Measurements from ENCODE around the gene GRAMD1A. TPM values are rescaled to one million over a fixed set of nuclear protein-coding genes. Genes with fewer than 3 reads are reported as not detected.
"Not testable (repeated sequence)": the region's sequence is repeated elsewhere in the genome, so short reads cannot be mapped to it uniquely, and the experiment has no call there.

GRAMD1A gene
- total RNA-seq, 2 experiments from 2014 or later = 106 to 114 TPM

GRCh38 chr19:35019144-35019543 is 19.0 kb downstream of the GRAMD1A start:
- H3K9me3 Mint-ChIP-seq = no peaks in the 10 kb centered on the region
- no peaks in the 10 kb centered on the region for H3K27me3 Mint-ChIP-seq
- CTCF ChIA-PET = no interaction called here
- peaks cover 64% of the 10 kb centered on the region for H3K36me3 Mint-ChIP-seq (ENCODE audit: low read depth)
- DNase-seq = no peak
- peaks cover 25% of the 10 kb centered on the region for H3K4me1 Mint-ChIP-seq
- no peak overlapping the region for H3K27ac Mint-ChIP-seq
- no peak overlapping the region for H3K4me3 Mint-ChIP-seq
- POLR2A ChIA-PET = no interaction called here

- CTCF ChIA-PET = interaction anchor here (2.0 kb wide), 1 partner anchor 8 kb away, joined by 7 read pairs; no protein-coding TSS in a partner anchor
- Mint-ChIP-seq H3K4me1 (peaks cover 9% of the 10 kb centered on the region), H3K9me3 (no peaks in the 10 kb centered on the region), H3K27me3 (no peaks in the 10 kb centered on the region), H3K36me3 (ENCODE audit: low read depth) (peaks cover 56% of the 10 kb centered on the region), H3K4me3 (no peak overlapping the region), H3K27ac (peak overlapping the region; percentile 54)
- no peak for DNase-seq
- POLR2A ChIA-PET = no interaction called here
Observed at GRCh38 chr19:35021016-35021415, 20.9 kb downstream of the GRAMD1A start.

GRCh38 chr19:35021596-35021995 is 21.5 kb downstream of the GRAMD1A start:
- ChIA-PET CTCF (interaction anchor here (2.0 kb wide), 1 partner anchor 9 kb away, joined by 7 read pairs; no protein-coding TSS in a partner anchor), POLR2A (no interaction called here)
- Mint-ChIP-seq H3K4me1 (peaks cover 8% of the 10 kb centered on the region), H3K4me3 (no peak overlapping the region), H3K27ac (no peak overlapping the region), H3K9me3 (no peaks in the 10 kb centered on the region), H3K27me3 (no peaks in the 10 kb centered on the region), H3K36me3 (ENCODE audit: low read depth) (peaks cover 54% of the 10 kb centered on the region)
- DNase-seq = no peak

DNA sequence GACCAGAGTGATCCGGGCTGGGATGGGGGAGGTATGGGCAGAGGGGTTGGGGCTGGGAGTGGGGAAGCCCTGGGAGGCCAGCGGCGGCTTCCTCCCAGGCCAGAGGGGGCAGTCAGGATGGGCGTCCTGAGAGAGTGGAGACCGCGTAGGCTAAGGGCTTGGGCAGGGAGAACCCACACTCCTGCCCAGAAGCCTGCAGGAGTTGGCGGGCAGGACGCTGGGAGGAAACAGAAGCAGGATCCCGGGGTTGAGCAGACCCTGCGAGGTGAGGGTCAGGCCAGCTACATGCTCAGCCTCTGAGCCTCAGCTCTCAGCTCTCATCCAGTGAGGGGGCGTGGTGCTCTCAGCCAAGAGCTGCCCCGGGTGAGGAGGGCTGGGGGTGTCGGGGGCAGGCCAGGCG is 22.3 kb downstream of the GRAMD1A start:
- ChIA-PET CTCF (interaction anchor here (2.0 kb wide), 1 partner anchor 10 kb away, joined by 7 read pairs; no protein-coding TSS in a partner anchor), POLR2A (no interaction called here)
- Mint-ChIP-seq H3K4me3 (no peak overlapping the region), H3K27me3 (no peaks in the 10 kb centered on the region), H3K4me1 (peaks cover 5% of the 10 kb centered on the region), H3K27ac (no peak overlapping the region), H3K9me3 (no peaks in the 10 kb centered on the region), H3K36me3 (ENCODE audit: low read depth) (peaks cover 57% of the 10 kb centered on the region)
- no peak for DNase-seq

DNA sequence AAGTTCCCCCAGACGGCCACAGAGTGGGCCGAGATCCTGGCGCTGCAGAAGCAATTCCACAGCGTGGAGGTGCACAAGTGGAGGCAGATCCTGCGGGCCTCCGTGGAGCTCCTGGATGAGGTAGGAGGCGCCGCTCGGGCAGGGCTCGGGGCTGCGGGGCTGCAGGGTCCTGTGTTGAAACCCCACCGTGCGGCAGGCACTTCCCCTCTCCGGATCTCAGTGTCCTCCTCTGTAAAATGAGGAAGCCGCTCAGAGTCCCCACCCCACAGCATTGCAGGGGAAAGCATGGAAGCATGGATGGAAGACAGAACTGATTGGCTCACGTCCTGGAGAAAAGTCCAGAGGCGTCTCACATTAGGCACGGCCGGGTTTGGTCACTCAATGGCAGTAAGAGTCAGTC is 23.3 kb downstream of the GRAMD1A start:
- H3K27ac Mint-ChIP-seq = no peak overlapping the region
- no peaks in the 10 kb centered on the region for H3K27me3 Mint-ChIP-seq
- DNase-seq = no peak
- CTCF ChIA-PET = no interaction called here
- H3K4me1 Mint-ChIP-seq = peaks cover under 1% of the 10 kb centered on the region
- no peaks in the 10 kb centered on the region for H3K9me3 Mint-ChIP-seq
- POLR2A ChIA-PET = no interaction called here
- peaks cover 55% of the 10 kb centered on the region for H3K36me3 Mint-ChIP-seq (ENCODE audit: low read depth)
- no peak overlapping the region for H3K4me3 Mint-ChIP-seq

DNA sequence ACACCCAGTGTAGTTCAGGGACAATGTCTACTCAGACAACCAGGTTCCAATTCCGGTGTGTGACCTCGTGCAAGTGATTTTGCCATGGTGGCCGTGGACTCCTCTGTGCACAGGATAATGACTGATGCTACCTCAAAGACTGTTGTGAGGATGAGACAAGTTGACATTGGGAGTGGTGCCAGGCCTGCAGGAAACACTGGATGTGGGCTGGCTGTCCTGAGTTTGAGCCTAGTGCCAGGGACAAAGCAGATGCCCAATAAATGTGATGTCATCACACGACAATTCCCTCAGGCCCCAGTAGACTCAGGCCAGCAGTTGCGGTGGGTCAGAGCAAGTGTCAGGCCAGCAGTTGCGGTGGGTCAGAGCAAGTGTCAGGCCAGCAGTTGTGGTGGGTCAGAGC is 24.0 kb downstream of the GRAMD1A start:
- ChIA-PET CTCF (no interaction called here), POLR2A (no interaction called here)
- Mint-ChIP-seq H3K9me3 (no peaks in the 10 kb centered on the region), H3K4me3 (no peak overlapping the region), H3K27ac (no peak overlapping the region), H3K36me3 (ENCODE audit: low read depth) (peaks cover 52% of the 10 kb centered on the region), H3K4me1 (no peaks in the 10 kb centered on the region), H3K27me3 (no peaks in the 10 kb centered on the region)
- no peak for DNase-seq

GRCh38 chr19:35025969-35026368 is 25.8 kb downstream of the GRAMD1A start:
- Mint-ChIP-seq H3K27me3 (peaks cover 8% of the 10 kb centered on the region), H3K27ac (no peak overlapping the region), H3K36me3 (ENCODE audit: low read depth) (peaks cover 37% of the 10 kb centered on the region), H3K4me1 (no peaks in the 10 kb centered on the region), H3K9me3 (no peaks in the 10 kb centered on the region), H3K4me3 (no peak overlapping the region)
- DNase-seq = no peak
- ChIA-PET CTCF (interaction anchor here (0.9 to 1.0 kb wide), 2 partner anchors 12 to 13 kb away, joined by 3 to 4 read pairs; no protein-coding TSS in a partner anchor), POLR2A (no interaction called here)

DNA sequence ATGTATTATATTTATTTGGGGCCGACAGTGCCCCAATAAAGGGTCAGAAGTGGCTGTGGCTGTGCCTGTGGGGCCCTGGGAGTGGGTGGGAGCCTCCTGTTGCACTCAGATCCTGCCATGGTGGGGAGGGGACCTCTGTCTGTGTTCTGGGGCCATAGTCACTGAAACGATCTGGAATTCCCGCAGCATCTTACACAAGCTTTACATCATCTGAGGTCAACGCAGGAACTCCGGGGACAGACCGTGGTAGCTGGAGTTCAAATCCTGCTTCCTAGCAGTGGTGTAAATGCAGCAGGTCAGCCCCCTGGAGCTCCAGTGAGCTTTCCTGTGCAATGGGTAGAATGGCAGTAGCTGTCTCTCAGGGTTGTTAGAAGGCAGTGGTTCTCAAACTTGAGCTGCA is 26.3 kb downstream of the GRAMD1A start:
- CTCF ChIA-PET = interaction anchor here (0.9 kb wide), 1 partner anchor 14 kb away, joined by 4 read pairs; no protein-coding TSS in a partner anchor
- Mint-ChIP-seq H3K36me3 (ENCODE audit: low read depth) (peaks cover 34% of the 10 kb centered on the region), H3K9me3 (no peaks in the 10 kb centered on the region), H3K27me3 (peaks cover 12% of the 10 kb centered on the region), H3K4me3 (no peak overlapping the region), H3K27ac (no peak overlapping the region), H3K4me1 (peaks cover 4% of the 10 kb centered on the region)
- DNase-seq = no peak
- POLR2A ChIA-PET = no interaction called here

- peaks cover 32% of the 10 kb centered on the region for H3K36me3 Mint-ChIP-seq (ENCODE audit: low read depth)
- ChIA-PET CTCF (interaction anchor here (1.7 kb wide), 1 partner anchor 9 kb away, joined by 5 read pairs; no protein-coding TSS in a partner anchor), POLR2A (no interaction called here)
Observed at GRCh38 chr19:35027009-35027408, 26.9 kb downstream of the GRAMD1A start.

GRCh38 chr19:35027851-35028599 is 27.9 kb downstream of the GRAMD1A start:
- no peak for DNase-seq
- ChIA-PET POLR2A (no interaction called here), CTCF (interaction anchor here (0.5 to 1.7 kb wide), 2 partner anchors 10 to 285 kb away, joined by 3 to 5 read pairs; no protein-coding TSS in a partner anchor)
- no peaks in the 10 kb centered on the region for H3K9me3 Mint-ChIP-seq
- no peak overlapping the region for H3K4me3 Mint-ChIP-seq
- peaks cover 27% of the 10 kb centered on the region for H3K36me3 Mint-ChIP-seq (ENCODE audit: low read depth)
- H3K4me1 Mint-ChIP-seq = peaks cover 6% of the 10 kb centered on the region
- H3K27ac Mint-ChIP-seq = no peak overlapping the region
- peaks cover 28% of the 10 kb centered on the region for H3K27me3 Mint-ChIP-seq

More at GRCh38 chr19:35027009-35027408, 26.9 kb downstream of the GRAMD1A start:
- DNase-seq = no peak
- H3K27me3 Mint-ChIP-seq = peaks cover 18% of the 10 kb centered on the region
- no peaks in the 10 kb centered on the region for H3K9me3 Mint-ChIP-seq
- no peak overlapping the region for H3K4me3 Mint-ChIP-seq
- H3K4me1 Mint-ChIP-seq = peaks cover 6% of the 10 kb centered on the region
- no peak overlapping the region for H3K27ac Mint-ChIP-seq

GRCh38 chr19:35028600-35028885 is 28.4 kb downstream of the GRAMD1A start:
- H3K27me3 Mint-ChIP-seq = peaks cover 33% of the 10 kb centered on the region
- H3K4me3 Mint-ChIP-seq, DNase-seq, H3K4me1 Mint-ChIP-seq, H3K9me3 Mint-ChIP-seq, POLR2A ChIA-PET, H3K27ac Mint-ChIP-seq: not testable (repeated sequence)
- CTCF ChIA-PET = interaction anchor here (0.5 to 1.7 kb wide), 2 partner anchors 11 to 285 kb away, joined by 3 to 5 read pairs; no protein-coding TSS in a partner anchor
- peaks cover 25% of the 10 kb centered on the region for H3K36me3 Mint-ChIP-seq (ENCODE audit: low read depth)

DNA sequence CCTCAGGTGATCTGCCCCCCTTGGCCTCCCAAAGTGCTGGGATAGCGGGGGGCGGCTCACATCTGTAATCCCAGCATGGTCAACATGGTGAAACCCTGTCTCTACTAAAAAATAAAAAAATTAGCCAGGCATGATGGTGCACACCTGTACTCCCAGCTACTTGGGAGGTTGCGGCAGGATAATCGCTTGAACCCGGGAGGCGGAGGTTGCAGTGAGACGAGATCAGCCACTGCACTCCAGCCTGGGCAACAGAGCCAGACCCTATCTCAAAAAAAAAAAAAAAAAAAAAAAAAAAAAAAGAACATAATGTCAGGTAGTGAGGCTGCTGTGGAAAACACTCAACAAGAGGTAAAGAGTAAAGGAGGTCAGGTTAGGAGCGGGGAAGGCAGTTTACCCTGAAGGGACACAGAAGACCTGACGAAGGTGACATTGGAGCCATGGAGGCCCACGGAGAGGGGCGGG is 29.2 kb downstream of the GRAMD1A start:
- H3K9me3 Mint-ChIP-seq, H3K4me1 Mint-ChIP-seq, DNase-seq, CTCF ChIA-PET, H3K27ac Mint-ChIP-seq, H3K4me3 Mint-ChIP-seq: not testable (repeated sequence)
- POLR2A ChIA-PET = interaction anchor here (0.6 kb wide), 1 partner anchor 12 kb away, joined by 4 read pairs; no protein-coding TSS in a partner anchor
- peaks cover 33% of the 10 kb centered on the region for H3K27me3 Mint-ChIP-seq
- H3K36me3 Mint-ChIP-seq (ENCODE audit: low read depth) = peaks cover 21% of the 10 kb centered on the region

DNA sequence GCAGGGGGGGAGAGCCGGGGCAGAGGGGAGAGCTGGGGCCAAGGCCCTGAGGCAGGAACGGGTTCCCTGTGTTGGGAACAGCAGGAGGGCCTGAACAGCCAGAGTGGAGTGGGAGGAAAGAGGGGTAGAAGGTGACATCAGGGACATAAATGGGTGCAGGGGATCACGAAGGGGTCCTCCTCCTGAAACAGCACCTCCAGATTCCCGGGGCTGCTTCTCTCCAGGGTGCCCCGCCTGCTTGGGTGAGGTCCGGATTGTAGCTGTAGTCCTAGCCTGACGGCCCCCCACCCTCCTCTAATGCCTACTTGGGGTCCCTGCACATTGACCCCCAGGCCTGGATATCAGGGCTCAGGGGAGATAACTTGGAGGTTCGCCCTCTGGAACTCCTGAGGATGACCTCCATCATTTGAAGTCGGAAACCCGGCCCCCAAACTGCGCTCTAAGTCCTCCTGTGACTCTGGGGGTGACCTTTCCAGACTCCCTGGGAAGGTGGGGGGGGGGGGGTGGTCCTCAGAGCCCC is 29.7 kb downstream of the GRAMD1A start:
- no peak for DNase-seq
- H3K4me1 Mint-ChIP-seq = peaks cover 6% of the 10 kb centered on the region
- CTCF ChIA-PET = no interaction called here
- peaks cover 35% of the 10 kb centered on the region for H3K27me3 Mint-ChIP-seq
- peaks cover 19% of the 10 kb centered on the region for H3K36me3 Mint-ChIP-seq (ENCODE audit: low read depth)
- no peaks in the 10 kb centered on the region for H3K9me3 Mint-ChIP-seq
- POLR2A ChIA-PET = interaction anchor here (0.6 kb wide), 1 partner anchor 13 kb away, joined by 4 read pairs; no protein-coding TSS in a partner anchor
- H3K4me3 Mint-ChIP-seq = peak overlapping the region; percentile 13
- H3K27ac Mint-ChIP-seq = no peak overlapping the region

Measured in activated CD4-positive, alpha-beta T cell treated with anti-CD3 and anti-CD28 coated beads, Interleukin-2, amount 10 ng/mL, durations not matched to agents 7 days and 5 days (primary cell).